Epithelial cell of proximal tubule (primary cell): ENCODE measurements around the gene ZNF502. TPM values are rescaled to one million over a fixed set of nuclear protein-coding genes. Genes with fewer than 3 reads are reported as not detected.
A peak's percentile ranks its signal among the peaks of the same experiment; 100 is the strongest.
"Not testable (repeated sequence)": the region's sequence is repeated elsewhere in the genome, so short reads cannot be mapped to it uniquely, and the experiment has no call there.

Source experiments
- DNase-seq: peaks from one replicate; pipeline ENCODE4 v3.0.0-alpha.2; 2011; ENCODE audit warnings: low read depth
- H3K4me3 ChIP-seq: 2 replicates; pipeline ENCODE4 v1.5.1; 2011; ENCODE audit warnings: low read depth, mild to moderate bottlenecking, low read length
- CTCF ChIP-seq: conservative IDR thresholded peaks from 2 replicates; pipeline ENCODE4 v1.5.1; 2012; ENCODE audit warnings: low read depth, mild to moderate bottlenecking, low read length
- total RNA-seq: library from RNA; depleted of rRNA; stranded (reverse); fragments of >200 nt; gene quantifications from 2 replicates; pipeline ENCODE4 v1.2.3, GENCODE V29; 2015

ZNF502 gene
- 2.2 and 4.7 TPM in 2 replicates for total RNA-seq

GRCh38 chr3:44712455-44713075, at the start of gene ZNF502:
ZNF502 (plus strand) TSS chr3:44712660; CDS start chr3:44720262, 7,602 bp downstream.
- peak; percentile 39 for TF ChIP-seq CTCF
- H3K4me3 ChIP-seq, result peak within 1 kb of the TSS; percentile 82

GRCh38 chr3:44665173-44665572, 47.3 kb upstream of the ZNF502 start:
- DNase-seq, result no peak
- no peak for TF ChIP-seq CTCF
- H3K4me3 ChIP-seq, result no peak overlapping the region

More at GRCh38 chr3:44712455-44713075, at the start of gene ZNF502:
- DNase-seq, result no peak

- no peak for DNase-seq
- no peak overlapping the region for H3K4me3 ChIP-seq
- TF ChIP-seq CTCF, result no peak
These were observed 46.1 kb upstream of the ZNF502 start for GRCh38 chr3:44666346-44666745.

GRCh38 chr3:44669760-44670159, 42.7 kb upstream of the ZNF502 start:
- TF ChIP-seq CTCF, result no peak
- H3K4me3 ChIP-seq, result no peak overlapping the region
- DNase-seq, result no peak

GRCh38 chr3:44673466-44673865, 39.0 kb upstream of the ZNF502 start:
- not testable (repeated sequence) for H3K4me3 ChIP-seq, DNase-seq

- no peak for TF ChIP-seq CTCF
- H3K4me3 ChIP-seq, result no peak overlapping the region
- DNase-seq, result no peak
These were observed 38.2 kb upstream of the ZNF502 start for GRCh38 chr3:44674211-44674610.

- DNase-seq, result no peak
- TF ChIP-seq CTCF, result no peak
- H3K4me3 ChIP-seq, result no peak overlapping the region
These were observed 33.9 kb upstream of the ZNF502 start for GRCh38 chr3:44678480-44679116.
